HCT116 (cell line): ENCODE measurements around the gene UBE2G2. TPM values are rescaled to one million over a fixed set of nuclear protein-coding genes. Genes with fewer than 3 reads are reported as not detected.
A peak's percentile ranks its signal among the peaks of the same experiment; 100 is the strongest.

Experiments
- ATAC-seq: fragments of 200-7000 bp; cut with Tn5 transposase; 2 replicates; pipeline ENCODE4 v1.9.1; 2020; ENCODE audit warnings: mild to moderate bottlenecking, moderate library complexity
- BruUV-seq: library from RNA; stranded (reverse); fragments of 400-500 nt; replicated peaks from 2 replicates; lab custom pipeline; 2021; lab: Mats Ljungman, UMichigan
- CTCF ChIA-PET: fragments of 300-600 bp; sonication (Branson Sonifier 250); formaldehyde crosslinking; loops from one replicate; lab custom pipeline; 2021; ENCODE audit warnings: antibody characterized with exemption; lab: Charles Lee
- POLR2A ChIA-PET: fragments of 300-600, 350-600 bp; sonication (Branson Sonifier 250); formaldehyde crosslinking; loops from one replicate; lab custom pipeline; 2021; ENCODE audit warnings: antibody characterized with exemption; lab: Charles Lee
- RAD21 ChIA-PET, 2 experiments: fragments of 300-600 bp; sonication (Branson Sonifier 250); formaldehyde crosslinking; loops; one replicate each; lab custom pipeline; 2023; ENCODE audit warnings: low total read pairs in 2 of 2; ENCODE audit not compliant: uncharacterized antibody in 2 of 2, unreplicated experiment in 2 of 2, low non-redundant PET in 1 of 2; lab: Charles Lee
- DNase-seq: peaks from one replicate; pipeline ENCODE4 v3.0.0-alpha.2; 2010; ENCODE audit warnings: low read depth, low spot score
- H2AFZ ChIP-seq: fragments of 200-600 bp; shearing (Covaris generic), sonication (generic); 2 replicates; pipeline ENCODE4 v1.6.1; 2017; ENCODE audit warnings: low read depth, mixed run types, mixed read lengths, antibody characterized with exemption, low read length; ENCODE audit not compliant: poor library complexity, severe bottlenecking
- H3K27ac ChIP-seq: 2 replicates; pipeline ENCODE4 v1.5.1; 2012; ENCODE audit warnings: low read depth, low read length
- H3K27me3 ChIP-seq: fragments of 200-600 bp; sonication (generic); 2 replicates; pipeline ENCODE4 v1.6.1; 2016; ENCODE audit warnings: mixed run types, low read length, mixed read lengths; ENCODE audit not compliant: insufficient read depth
- H3K36me3 ChIP-seq, 2 experiments: fragments of 200-500 bp in 1 of 2; fragments of 200-600 bp in 1 of 2; sonication (Bioruptor generic) in 1 of 2; sonication (generic) in 1 of 2; 2 replicates each; pipeline versions ENCODE4 v1.5.1 to v1.6.1; 2014 to 2016; ENCODE audit warnings: low read length in 2 of 2, inconsistent platforms in 1 of 2, mixed read lengths in 1 of 2, mixed run types in 1 of 2; ENCODE audit not compliant: insufficient read depth in 2 of 2, control insufficient read depth in 1 of 2
- H3K4me1 ChIP-seq, 2 experiments: fragments of 200-600 bp in 1 of 2; sonication (generic) in 1 of 2; 2 replicates each; pipeline versions ENCODE4 v1.5.1 to v1.6.1; 2012 to 2017; ENCODE audit warnings: low read length in 2 of 2, inconsistent platforms in 1 of 2, mild to moderate bottlenecking in 1 of 2, mixed read lengths in 1 of 2, mixed run types in 1 of 2, moderate library complexity in 1 of 2; ENCODE audit not compliant: insufficient read depth in 2 of 2, control insufficient read depth in 1 of 2
- H3K4me2 ChIP-seq: fragments of 200-600 bp; sonication (generic); 2 replicates; pipeline ENCODE4 v1.6.1; 2017; ENCODE audit warnings: mixed run types, low read length, mixed read lengths
- H3K4me3 ChIP-seq, 2 experiments: fragments of 200-600 bp in 1 of 2; sonication (generic) in 1 of 2; replicated peaks in 1 of 2; 2 replicates each; pipeline ENCODE4 v1.5.1; 2011 to 2016; ENCODE audit warnings: low read length in 2 of 2, control low read depth in 1 of 2, low read depth in 1 of 2, mild to moderate bottlenecking in 1 of 2, mixed read lengths in 1 of 2, mixed run types in 1 of 2
- H3K79me2 ChIP-seq: fragments of 200-600 bp; sonication (generic); 2 replicates; pipeline ENCODE4 v1.6.1; 2017; ENCODE audit warnings: mild to moderate bottlenecking, mixed run types, low read length, moderate library complexity, mixed read lengths; ENCODE audit not compliant: insufficient read depth
- H3K9ac ChIP-seq: fragments of 200-600 bp; sonication (generic); 2 replicates; pipeline ENCODE4 v1.6.1; 2016; ENCODE audit warnings: low read length, mixed read lengths
- H3K9me2 ChIP-seq: fragments of 200-600 bp; sonication (generic), shearing (Covaris generic); 2 replicates; pipeline ENCODE4 v1.6.1; 2017; ENCODE audit warnings: mixed run types, mild to moderate bottlenecking, moderate library complexity; ENCODE audit not compliant: insufficient read depth
- H3K9me3 ChIP-seq, 2 experiments: fragments of 200-500 bp in 1 of 2; fragments of 200-600 bp in 1 of 2; sonication (Bioruptor generic) in 1 of 2; sonication (generic) in 1 of 2; 2 replicates each; pipeline ENCODE4 v1.6.1; 2014 to 2017; ENCODE audit warnings: low read length in 2 of 2, mixed read lengths in 2 of 2, inconsistent platforms in 1 of 2, low read depth in 1 of 2, mild to moderate bottlenecking in 1 of 2, mixed run types in 1 of 2, moderate library complexity in 1 of 2; ENCODE audit not compliant: control insufficient read depth in 1 of 2, insufficient read depth in 1 of 2
- H4K20me1 ChIP-seq: fragments of 200-600 bp; sonication (generic), shearing (Covaris generic); 2 replicates; pipeline ENCODE4 v1.6.1; 2017; ENCODE audit warnings: mixed run types, mild to moderate bottlenecking, moderate library complexity; ENCODE audit not compliant: insufficient read depth
- CEBPB ChIP-seq: IDR thresholded peaks from 2 replicates; pipeline ENCODE4 v1.6.1; 2012; ENCODE audit warnings: low read depth
- CTCF ChIP-seq, 3 experiments: fragments of 200-600 bp in 1 of 3; sonication (generic) in 1 of 3; IDR thresholded peaks in 2 of 3; conservative IDR thresholded peaks in 1 of 3; 2 replicates each; pipeline ENCODE4 v1.5.1; 2012 to 2017; ENCODE audit warnings: low read depth in 2 of 3, low read length in 2 of 3, antibody characterized with exemption in 1 of 3, borderline replicate concordance in 1 of 3, control low read depth in 1 of 3, mild to moderate bottlenecking in 1 of 3, mixed read lengths in 1 of 3, mixed run types in 1 of 3, moderate library complexity in 1 of 3; ENCODE audit not compliant: insufficient read depth in 1 of 3
- ELF1 ChIP-seq: IDR thresholded peaks from 2 replicates; pipeline ENCODE4 v1.6.1; 2012; ENCODE audit warnings: low read depth, borderline replicate concordance
- EZH2 ChIP-seq: fragments of 200-600 bp; sonication (generic); IDR thresholded peaks from 2 replicates; pipeline ENCODE4 v1.6.1; 2017; ENCODE audit warnings: antibody characterized with exemption, mixed run types
- FOSL1 ChIP-seq: IDR thresholded peaks from 2 replicates; pipeline ENCODE4 v1.6.1; 2012; ENCODE audit warnings: low read depth
- POLR2AphosphoS5 ChIP-seq: IDR thresholded peaks from 2 replicates; pipeline ENCODE4 v1.6.1; 2011; ENCODE audit warnings: mild to moderate bottlenecking, low read depth, low read length, moderate library complexity
- RAD21 ChIP-seq: IDR thresholded peaks from 2 replicates; pipeline ENCODE4 v1.6.1; 2012; ENCODE audit warnings: low read depth, mild to moderate bottlenecking
- SIN3A ChIP-seq: IDR thresholded peaks from 2 replicates; pipeline ENCODE4 v1.6.1; 2012; ENCODE audit warnings: low read depth
- SP1 ChIP-seq: IDR thresholded peaks from 2 replicates; pipeline ENCODE4 v1.6.1; 2012; ENCODE audit warnings: low read depth
- SRF ChIP-seq: IDR thresholded peaks from 2 replicates; pipeline ENCODE4 v1.6.1; 2012; ENCODE audit warnings: low read depth
- TCF7L2 ChIP-seq: IDR thresholded peaks from 2 replicates; pipeline ENCODE4 v1.7.0; 2011; ENCODE audit warnings: borderline replicate concordance, inconsistent platforms; ENCODE audit not compliant: insufficient read depth, insufficient read length; ENCODE audit errors: extremely low read depth
- YY1 ChIP-seq: IDR thresholded peaks from 2 replicates; pipeline ENCODE4 v1.6.1; 2011; ENCODE audit warnings: low read length, low read depth, moderate library complexity, mild to moderate bottlenecking; ENCODE audit not compliant: insufficient replicate concordance; ENCODE audit errors: extremely low read depth
- intact Hi-C: fragments of 100-400 bp; cut with micrococcal nuclease; formaldehyde crosslinking; loops from 2 replicates; pipeline ENCODE4 v1.10.0; 2022
- total RNA-seq: library from RNA; stranded (reverse); gene quantifications from one replicate; pipeline ENCODE4 v1.2.1, GENCODE V29; 2021; ENCODE audit not compliant: unreplicated experiment
- TF ChIP-seq, protein P1 (sequence below): IDR thresholded peaks from 2 replicates; pipeline ENCODE4 v1.6.1; 2012
- TF ChIP-seq, protein P2 (sequence below): IDR thresholded peaks from 2 replicates; pipeline ENCODE4 v1.6.1; 2012; ENCODE audit warnings: low read depth

The UBE2G2 gene
- total RNA-seq, 1 experiment from 2014 or later: 86.5 TPM

GRCh38 chr21:44778094-44778493 lies 23.5 kb downstream of the UBE2G2 start:
- Histone ChIP-seq H3K9me2 (no peaks in the 10 kb centered on the region), H4K20me1 (peaks cover 11% of the 10 kb centered on the region; the same call in 1 of the 2 replicates)
- peak; percentile 55; the same call in 1 of the 2 replicates for TF ChIP-seq CEBPB
- TF ChIP-seq, protein P1, sequence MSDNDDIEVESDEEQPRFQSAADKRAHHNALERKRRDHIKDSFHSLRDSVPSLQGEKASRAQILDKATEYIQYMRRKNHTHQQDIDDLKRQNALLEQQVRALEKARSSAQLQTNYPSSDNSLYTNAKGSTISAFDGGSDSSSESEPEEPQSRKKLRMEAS: peak; percentile 71
- TF ChIP-seq, protein P2, sequence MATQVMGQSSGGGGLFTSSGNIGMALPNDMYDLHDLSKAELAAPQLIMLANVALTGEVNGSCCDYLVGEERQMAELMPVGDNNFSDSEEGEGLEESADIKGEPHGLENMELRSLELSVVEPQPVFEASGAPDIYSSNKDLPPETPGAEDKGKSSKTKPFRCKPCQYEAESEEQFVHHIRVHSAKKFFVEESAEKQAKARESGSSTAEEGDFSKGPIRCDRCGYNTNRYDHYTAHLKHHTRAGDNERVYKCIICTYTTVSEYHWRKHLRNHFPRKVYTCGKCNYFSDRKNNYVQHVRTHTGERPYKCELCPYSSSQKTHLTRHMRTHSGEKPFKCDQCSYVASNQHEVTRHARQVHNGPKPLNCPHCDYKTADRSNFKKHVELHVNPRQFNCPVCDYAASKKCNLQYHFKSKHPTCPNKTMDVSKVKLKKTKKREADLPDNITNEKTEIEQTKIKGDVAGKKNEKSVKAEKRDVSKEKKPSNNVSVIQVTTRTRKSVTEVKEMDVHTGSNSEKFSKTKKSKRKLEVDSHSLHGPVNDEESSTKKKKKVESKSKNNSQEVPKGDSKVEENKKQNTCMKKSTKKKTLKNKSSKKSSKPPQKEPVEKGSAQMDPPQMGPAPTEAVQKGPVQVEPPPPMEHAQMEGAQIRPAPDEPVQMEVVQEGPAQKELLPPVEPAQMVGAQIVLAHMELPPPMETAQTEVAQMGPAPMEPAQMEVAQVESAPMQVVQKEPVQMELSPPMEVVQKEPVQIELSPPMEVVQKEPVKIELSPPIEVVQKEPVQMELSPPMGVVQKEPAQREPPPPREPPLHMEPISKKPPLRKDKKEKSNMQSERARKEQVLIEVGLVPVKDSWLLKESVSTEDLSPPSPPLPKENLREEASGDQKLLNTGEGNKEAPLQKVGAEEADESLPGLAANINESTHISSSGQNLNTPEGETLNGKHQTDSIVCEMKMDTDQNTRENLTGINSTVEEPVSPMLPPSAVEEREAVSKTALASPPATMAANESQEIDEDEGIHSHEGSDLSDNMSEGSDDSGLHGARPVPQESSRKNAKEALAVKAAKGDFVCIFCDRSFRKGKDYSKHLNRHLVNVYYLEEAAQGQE: no peak
- TF ChIP-seq, all 23 proteins: peak for 2
- DNase-seq: peak; percentile 23
- CTCF ChIA-PET: interaction anchor here (1.6 kb wide), 1 partner anchor 268 kb away, joined by 7 read pairs; no protein-coding TSS in a partner anchor
- RAD21 ChIA-PET: no interaction called here
- BruUV-seq: no TSS peak
- Histone ChIP-seq H3K9me3 (no peaks in the 10 kb centered on the region), H3K27ac (0 out of 2 replicates have a peak overlapping the region, but pooled peaks have one; percentile 9), H3K9ac (no peak overlapping the region), H2AFZ (no peak overlapping the region), H3K4me3 (no peak overlapping the region), H3K36me3 (peaks cover 30 to 38% of the 10 kb centered on the region in 2 experiments), H3K4me2 (peak overlapping the region; percentile 47), H3K4me1 (peaks cover 23 to 27% of the 10 kb centered on the region in 2 experiments), H3K27me3 (no peaks in the 10 kb centered on the region), H3K79me2 (peaks cover 91% of the 10 kb centered on the region)
- 0 out of 2 replicates have a peak, but pooled peaks have one; percentile 9 for ATAC-seq
- intact Hi-C loops: loop anchor here (5.0 kb wide), 1 partner anchor 89 kb away; no protein-coding TSS in a partner anchor
- POLR2A ChIA-PET: no interaction called here

- no peaks in the 10 kb centered on the region for H3K9me3 ChIP-seq
- DNase-seq (no peak), ATAC-seq (no peak)
- H3K4me1 ChIP-seq: peaks cover 19 to 20% of the 10 kb centered on the region in 2 experiments
- POLR2A ChIA-PET: no interaction called here
- H3K27ac ChIP-seq: no peak overlapping the region
- no peaks in the 10 kb centered on the region for H3K9me2 ChIP-seq
- no peaks in the 10 kb centered on the region for H4K20me1 ChIP-seq
- no peaks in the 10 kb centered on the region for H3K27me3 ChIP-seq
- H3K36me3 ChIP-seq: peaks cover 37 to 50% of the 10 kb centered on the region in 2 experiments
- no peak overlapping the region for H2AFZ ChIP-seq
- no peak overlapping the region for H3K4me3 ChIP-seq
- intact Hi-C loops: loop anchor here (5.0 kb wide), 1 partner anchor 92 kb away; no protein-coding TSS in a partner anchor
- RAD21 ChIA-PET: no interaction called here
- peaks cover 60% of the 10 kb centered on the region for H3K79me2 ChIP-seq
- no peak overlapping the region for H3K9ac ChIP-seq
- H3K4me2 ChIP-seq: no peak overlapping the region
- CTCF ChIA-PET: no interaction called here
- no TSS peak for BruUV-seq
- TF ChIP-seq FOSL1 (no peak), RAD21 (no peak), ELF1 (no peak), CTCF (IDR thresholded peaks at IDR 0.05 in 2 of 3, conservative IDR thresholded peaks at IDR 0.05 in 1 of 3; ENCODE audit: borderline replicate concordance in 1 of 3, insufficient read depth in 1 of 3, low read depth in 2 of 3, low read length in 2 of 3) (no peak), YY1 (no peak), SP1 (no peak), TCF7L2 (no peak), SIN3A (no peak), POLR2AphosphoS5 (no peak), EZH2 (no peak), SRF (no peak)
- TF ChIP-seq, protein P1: no peak
Observed at GRCh38 chr21:44774972-44775371, 26.6 kb downstream of the UBE2G2 start.
